Gastrocnemius medialis (tissue), 4 donors: ENCODE results near the gene KRTCAP2. TPM values are rescaled to one million over a fixed set of nuclear protein-coding genes. Genes with fewer than 3 reads are reported as not detected.
"Not testable (repeated sequence)": the region's sequence is repeated elsewhere in the genome, so short reads cannot be mapped to it uniquely, and the experiment has no call there.

Source experiments
- ATAC-seq, 2 donors: fragments of 150-250 bp; one replicate each; pipeline ENCODE4 v1.9.1; 2016
- DNase-seq, 2 donors: peaks; one replicate each; pipeline ENCODE4 v3.0.0-alpha.2; 2019
- H3K27ac ChIP-seq, 4 donors: fragments of 200-600 bp; sonication (generic); 1 replicate in 1 of 4; 2 replicates in 3 of 4; pipeline ENCODE4 v1.5.1; 2016 to 2018; ENCODE audit warnings: mild to moderate bottlenecking in 2 of 4, moderate library complexity in 1 of 4
- H3K27me3 ChIP-seq, 3 donors: fragments of 200-600 bp; sonication (generic) in 2 of 3; 1 replicate in 1 of 3; 2 replicates in 2 of 3; pipeline versions ENCODE4 v1.5.1 to v1.6.0; 2016 to 2019; ENCODE audit warnings: mild to moderate bottlenecking in 1 of 3, moderate library complexity in 1 of 3
- H3K36me3 ChIP-seq, 2 donors: fragments of 200-600 bp; sonication (generic) in 1 of 2; one replicate each; pipeline ENCODE4 v1.5.1; 2017 to 2018
- H3K4me1 ChIP-seq, 2 donors: fragments of 200-600 bp; sonication (generic) in 1 of 2; one replicate each; pipeline ENCODE4 v1.5.1; 2016 to 2017; ENCODE audit warnings: mild to moderate bottlenecking in 2 of 2
- H3K4me3 ChIP-seq, 4 donors: fragments of 200-600 bp; sonication (generic) in 3 of 4; 1 replicate in 1 of 4; 2 replicates in 3 of 4; pipeline ENCODE4 v1.5.1; 2016 to 2019; ENCODE audit warnings: mild to moderate bottlenecking in 2 of 4
- H3K9me3 ChIP-seq, 3 donors: fragments of 200-600 bp; sonication (generic) in 2 of 3; 1 replicate in 1 of 3; 2 replicates in 2 of 3; pipeline ENCODE4 v1.5.1; 2016 to 2019
- POLR2A ChIP-seq, 2 donors: fragments of 450-650 bp; IDR thresholded peaks; one replicate each; pipeline ENCODE4 v1.6.1; 2017; ENCODE audit warnings: antibody characterized with exemption in 2 of 2, mild to moderate bottlenecking in 2 of 2, moderate library complexity in 2 of 2
- in situ Hi-C, 4 donors: fragments of 200-750 bp; cut with MboI; loops; one replicate each; pipeline versions ENCODE4 v1.15.0 to v1.8.0; 2017; ENCODE audit warnings: low sequenced_read_pairs in 4 of 4
- intact Hi-C: fragments of 100-400 bp; cut with DNase I; formaldehyde crosslinking; loops from one replicate; pipeline ENCODE4 v1.15.1; 2023; ENCODE audit warnings: low total_unique reads
- total RNA-seq, 4 donors: library from RNA; depleted of rRNA; stranded (reverse); fragments of >200 nt; gene quantifications; one replicate each; pipeline versions ENCODE4 v1.1.0 to v1.2.3, GENCODE V29; 2016
- TF ChIP-seq, protein P1 (sequence below), 5 experiments: fragments of 450-650 bp in 3 of 5; fragments of 200-600 bp in 2 of 5; sonication (generic) in 2 of 5; IDR thresholded peaks in 4 of 5; conservative IDR thresholded peaks in 1 of 5; 1 replicate in 4 of 5; 2 replicates in 1 of 5; pipeline ENCODE4 v1.5.1; 2016 to 2019; ENCODE audit warnings: antibody characterized with exemption in 5 of 5, mild to moderate bottlenecking in 3 of 5, moderate library complexity in 3 of 5

The KRTCAP2 gene
- total RNA-seq, 4 donors from 2014 or later, result 59.6 to 102 (median 91.6) TPM

DNA sequence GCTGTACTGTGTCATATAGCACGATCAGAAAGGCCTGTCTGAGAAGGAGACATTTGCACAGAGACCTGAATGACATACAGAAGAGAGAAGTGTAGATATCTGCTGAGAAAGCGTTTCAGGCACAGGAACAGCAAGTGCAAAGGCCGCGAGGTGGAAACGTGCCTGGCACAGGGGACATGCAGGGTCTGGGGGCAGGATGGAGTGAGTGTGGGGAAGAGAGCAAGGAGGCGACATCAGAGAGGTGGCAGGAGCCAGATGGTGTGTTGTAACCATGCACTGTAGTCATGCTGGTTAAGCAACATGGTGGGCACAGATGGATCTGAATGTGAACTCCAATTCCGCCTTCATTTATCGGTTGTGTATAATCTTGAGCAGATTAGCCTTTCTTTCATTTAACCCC, 13.0 kb downstream of the KRTCAP2 start:
- Histone ChIP-seq H3K9me3 (no peaks in the 10 kb centered on the region), H3K36me3 (no peaks in the 10 kb centered on the region), H3K27ac (no peak overlapping the region), H3K4me1 (no peaks in the 10 kb centered on the region), H3K27me3 (no peaks in the 10 kb centered on the region), H3K4me3 (no peak overlapping the region)
- intact Hi-C loops, result no loop called here
- in situ Hi-C loops, result no loop called here
- no peak for TF ChIP-seq POLR2A (IDR thresholded peaks at IDR 0.05)
- TF ChIP-seq, protein P1, sequence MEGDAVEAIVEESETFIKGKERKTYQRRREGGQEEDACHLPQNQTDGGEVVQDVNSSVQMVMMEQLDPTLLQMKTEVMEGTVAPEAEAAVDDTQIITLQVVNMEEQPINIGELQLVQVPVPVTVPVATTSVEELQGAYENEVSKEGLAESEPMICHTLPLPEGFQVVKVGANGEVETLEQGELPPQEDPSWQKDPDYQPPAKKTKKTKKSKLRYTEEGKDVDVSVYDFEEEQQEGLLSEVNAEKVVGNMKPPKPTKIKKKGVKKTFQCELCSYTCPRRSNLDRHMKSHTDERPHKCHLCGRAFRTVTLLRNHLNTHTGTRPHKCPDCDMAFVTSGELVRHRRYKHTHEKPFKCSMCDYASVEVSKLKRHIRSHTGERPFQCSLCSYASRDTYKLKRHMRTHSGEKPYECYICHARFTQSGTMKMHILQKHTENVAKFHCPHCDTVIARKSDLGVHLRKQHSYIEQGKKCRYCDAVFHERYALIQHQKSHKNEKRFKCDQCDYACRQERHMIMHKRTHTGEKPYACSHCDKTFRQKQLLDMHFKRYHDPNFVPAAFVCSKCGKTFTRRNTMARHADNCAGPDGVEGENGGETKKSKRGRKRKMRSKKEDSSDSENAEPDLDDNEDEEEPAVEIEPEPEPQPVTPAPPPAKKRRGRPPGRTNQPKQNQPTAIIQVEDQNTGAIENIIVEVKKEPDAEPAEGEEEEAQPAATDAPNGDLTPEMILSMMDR (IDR thresholded peaks at IDR 0.05 in 4 of 5, conservative IDR thresholded peaks at IDR 0.05 in 1 of 5), result no peak
- no peak for DNase-seq
- no peak for ATAC-seq

DNA sequence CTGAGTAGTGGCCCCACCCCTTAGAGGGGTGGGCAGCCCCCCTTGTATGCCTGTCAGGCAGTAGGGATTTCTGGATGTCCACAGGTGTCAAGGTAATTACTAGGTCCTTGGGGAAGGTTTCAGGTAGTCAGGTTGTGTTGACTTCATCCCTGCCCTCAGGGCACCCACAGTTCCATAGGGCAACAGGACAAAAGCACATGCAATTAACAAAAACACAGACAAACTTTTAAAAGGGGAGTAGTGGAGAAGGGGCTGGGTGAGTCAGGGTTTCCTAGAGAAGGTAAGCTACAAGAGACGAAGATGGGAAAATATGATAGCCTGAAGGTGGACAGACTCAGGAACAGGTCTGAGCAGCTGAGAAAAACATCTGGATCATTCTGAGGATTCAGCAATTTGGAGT, 14.1 kb downstream of the KRTCAP2 start:
- no peaks in the 10 kb centered on the region for H3K4me1 ChIP-seq
- H3K27me3 ChIP-seq, result no peaks in the 10 kb centered on the region
- no peaks in the 10 kb centered on the region for H3K36me3 ChIP-seq
- no peak for TF ChIP-seq POLR2A (IDR thresholded peaks at IDR 0.05)
- TF ChIP-seq, protein P1 (IDR thresholded peaks at IDR 0.05 in 4 of 5, conservative IDR thresholded peaks at IDR 0.05 in 1 of 5), result no peak
- H3K4me3 ChIP-seq, result no peak overlapping the region
- DNase-seq (no peak), ATAC-seq (no peak)
- intact Hi-C loops, result no loop called here
- H3K9me3 ChIP-seq, result no peaks in the 10 kb centered on the region
- in situ Hi-C loops, result no loop called here
- no peak overlapping the region for H3K27ac ChIP-seq

DNA sequence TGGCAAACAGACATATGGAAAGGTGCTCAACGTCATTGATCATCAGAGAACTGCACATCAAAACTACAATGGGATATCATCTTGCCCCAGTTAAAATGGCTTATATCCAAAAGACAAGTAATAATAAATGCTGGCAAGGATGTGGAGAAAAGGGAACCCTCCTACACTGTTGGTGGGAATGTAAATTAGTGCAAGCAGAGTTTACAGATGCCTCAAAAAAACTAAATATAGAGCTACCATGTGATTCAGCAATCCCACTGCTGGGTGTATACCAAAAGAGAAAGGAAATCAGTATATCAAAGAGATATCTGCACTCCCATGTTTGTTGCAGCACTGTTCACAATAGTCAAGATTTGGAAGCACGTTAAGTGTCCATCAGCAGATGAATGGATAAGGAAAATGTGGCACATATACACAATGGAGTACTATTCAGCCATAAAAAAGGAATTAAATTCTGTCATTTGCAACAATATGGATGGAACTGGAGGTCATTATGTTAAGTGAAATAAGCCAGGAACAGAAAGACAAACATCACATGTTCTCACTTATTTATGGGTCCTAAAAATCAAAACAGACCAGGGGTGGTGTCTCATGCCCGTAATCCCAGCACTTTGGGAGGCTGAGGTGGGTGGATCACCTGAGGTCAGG, 17.0 kb downstream of the KRTCAP2 start:
- in situ Hi-C loops, DNase-seq, H3K27ac ChIP-seq, H3K36me3 ChIP-seq, H3K4me1 ChIP-seq, H3K27me3 ChIP-seq, H3K4me3 ChIP-seq, ATAC-seq, H3K9me3 ChIP-seq, intact Hi-C loops: not testable (repeated sequence)

DNA sequence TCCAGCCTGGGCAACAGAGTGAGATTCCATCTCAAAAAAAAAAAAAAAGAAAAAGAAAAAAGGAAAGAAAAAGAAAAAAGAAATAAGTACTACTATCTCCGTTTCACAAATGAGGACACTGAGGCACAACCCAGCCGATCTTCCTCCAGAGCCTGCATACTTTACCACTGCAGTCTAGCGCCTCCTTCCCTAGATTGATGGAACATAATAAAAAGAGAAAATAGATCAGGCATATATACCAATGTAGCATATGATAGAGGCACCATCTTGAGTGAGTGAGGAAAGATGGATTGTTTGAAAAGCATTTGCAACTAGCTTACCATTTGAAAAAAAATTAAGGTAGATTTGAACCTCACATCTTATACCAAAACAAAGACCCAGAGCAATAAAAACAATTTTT, 27.6 kb downstream of the KRTCAP2 start:
- DNase-seq (no peak), ATAC-seq (no peak)
- H3K4me3 ChIP-seq, result no peak overlapping the region
- no peaks in the 10 kb centered on the region for H3K27me3 ChIP-seq
- no peaks in the 10 kb centered on the region for H3K36me3 ChIP-seq
- H3K9me3 ChIP-seq, result no peaks in the 10 kb centered on the region
- in situ Hi-C loops (no loop called here), intact Hi-C loops (no loop called here)
- no peaks in the 10 kb centered on the region for H3K4me1 ChIP-seq
- H3K27ac ChIP-seq, result no peak overlapping the region
- TF ChIP-seq, protein P1 (IDR thresholded peaks at IDR 0.05 in 4 of 5, conservative IDR thresholded peaks at IDR 0.05 in 1 of 5), result no peak
- TF ChIP-seq POLR2A (IDR thresholded peaks at IDR 0.05), result no peak

DNA sequence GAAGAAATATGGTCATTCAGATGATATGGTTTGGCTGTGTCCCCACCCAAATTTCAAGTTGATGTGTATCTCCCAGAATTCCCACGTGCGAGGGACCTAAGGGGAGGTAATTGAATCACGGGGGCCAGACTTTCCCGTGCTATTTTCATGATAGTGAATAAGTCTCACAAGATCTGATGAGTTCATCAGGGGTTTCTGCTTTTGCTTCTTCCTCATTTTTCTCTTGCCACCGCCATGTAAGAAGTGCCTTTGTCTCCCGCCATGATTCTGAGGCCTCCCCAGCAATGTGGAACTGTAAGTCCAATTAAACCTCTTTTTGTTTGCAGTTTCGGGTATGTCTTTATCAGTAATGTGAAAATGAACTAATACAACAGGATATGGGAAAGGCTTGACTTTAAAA, 31.4 kb downstream of the KRTCAP2 start:
- Histone ChIP-seq H3K27ac (no peak overlapping the region), H3K4me3 (no peak overlapping the region), H3K27me3 (no peaks in the 10 kb centered on the region), H3K9me3 (no peaks in the 10 kb centered on the region), H3K4me1 (peaks cover 19 to 20% of the 10 kb centered on the region in 2 donors), H3K36me3 (no peaks in the 10 kb centered on the region)
- in situ Hi-C loops, result no loop called here
- TF ChIP-seq, protein P1 (IDR thresholded peaks at IDR 0.05 in 4 of 5, conservative IDR thresholded peaks at IDR 0.05 in 1 of 5), result no peak
- TF ChIP-seq POLR2A (IDR thresholded peaks at IDR 0.05), result no peak
- intact Hi-C loops, result loop anchor here (2.0 kb wide), 1 partner anchor 51 kb away; no protein-coding TSS in a partner anchor
- ATAC-seq, result no peak
- DNase-seq, result no peak
